Panc1 (cell line): ENCODE results near the gene KCNK15. TPM values are rescaled to one million over a fixed set of nuclear protein-coding genes. Genes with fewer than 3 reads are reported as not detected.

ENCODE experiments used
- ATAC-seq: fragments of 200-7000 bp; cut with Tn5 transposase; 2 replicates; pipeline ENCODE4 v1.9.1; 2020; ENCODE audit warnings: mild to moderate bottlenecking, moderate library complexity
- BruUV-seq: library from RNA; stranded (reverse); fragments of 400-500 nt; replicated peaks from 2 replicates; lab custom pipeline; 2021; lab: Mats Ljungman, UMichigan
- CTCF ChIA-PET: fragments of 300-600 bp; sonication (Branson Sonifier 250); formaldehyde crosslinking; loops from one replicate; lab custom pipeline; 2022; ENCODE audit warnings: antibody characterized with exemption; lab: Charles Lee
- POLR2A ChIA-PET: fragments of 300-600 bp; sonication (Branson Sonifier 250); formaldehyde crosslinking; loops from one replicate; lab custom pipeline; 2022; ENCODE audit warnings: antibody characterized with exemption; lab: Charles Lee
- DNase-seq: peaks from one replicate; pipeline ENCODE4 v3.0.0-alpha.2; 2010; ENCODE audit warnings: low read depth, low spot score
- H3K27ac ChIP-seq: 2 replicates; pipeline ENCODE4 v1.5.1; 2011; ENCODE audit warnings: mild to moderate bottlenecking, low read length, inconsistent platforms
- H3K27me3 ChIP-seq: fragments of 200-500 bp; sonication (Bioruptor generic); 2 replicates; pipeline ENCODE4 v1.6.0; 2014; ENCODE audit warnings: low read length, inconsistent platforms; ENCODE audit not compliant: control insufficient read depth, insufficient read depth
- H3K36me3 ChIP-seq: fragments of 200-500 bp; sonication (Bioruptor generic); 2 replicates; pipeline ENCODE4 v1.5.1; 2014; ENCODE audit warnings: inconsistent platforms, mild to moderate bottlenecking, low read length, moderate library complexity; ENCODE audit not compliant: control insufficient read depth, insufficient read depth
- H3K4me1 ChIP-seq: 2 replicates; pipeline ENCODE4 v1.5.1; 2011; ENCODE audit warnings: inconsistent platforms, mild to moderate bottlenecking, low read length, moderate library complexity; ENCODE audit not compliant: control insufficient read depth, insufficient read depth
- H3K4me3 ChIP-seq, 2 experiments: 2 replicates each; pipeline ENCODE4 v1.5.1; 2011 to 2012; ENCODE audit warnings: low read depth in 2 of 2, low read length in 2 of 2, mild to moderate bottlenecking in 2 of 2, inconsistent platforms in 1 of 2, moderate library complexity in 1 of 2
- H3K9me3 ChIP-seq: fragments of 200-500 bp; sonication (Bioruptor generic); 2 replicates; pipeline ENCODE4 v1.5.1; 2014; ENCODE audit warnings: low read depth, mild to moderate bottlenecking, inconsistent platforms, low read length, moderate library complexity; ENCODE audit not compliant: control insufficient read depth, insufficient read depth
- POLR2AphosphoS5 ChIP-seq: IDR thresholded peaks from 2 replicates; pipeline ENCODE4 v1.6.1; 2012; ENCODE audit warnings: mild to moderate bottlenecking, low read depth, low read length, moderate library complexity
- REST ChIP-seq, 2 experiments: IDR thresholded peaks; 2 replicates each; pipeline ENCODE4 v1.6.1; 2011 to 2012; ENCODE audit warnings: low read depth in 2 of 2, control low read depth in 1 of 2, low read length in 1 of 2, mild to moderate bottlenecking in 1 of 2, moderate library complexity in 1 of 2; ENCODE audit not compliant: insufficient read depth in 1 of 2
- SIN3A ChIP-seq: IDR thresholded peaks from 2 replicates; pipeline ENCODE4 v1.6.1; 2012; ENCODE audit warnings: low read depth, mild to moderate bottlenecking, low read length, moderate library complexity, borderline replicate concordance; ENCODE audit not compliant: insufficient read depth
- TCF7L2 ChIP-seq: IDR thresholded peaks from 2 replicates; pipeline ENCODE4 v1.6.1; 2011; ENCODE audit warnings: mild to moderate bottlenecking, low read depth, low read length, inconsistent platforms
- in situ Hi-C: cut with HindIII; loops from 2 replicates; pipeline ENCODE4 v1.10.0; 2016; ENCODE audit warnings: low sequenced_read_pairs, low pct_unique_long_range_greater_than_20kb
- intact Hi-C: fragments of 100-400 bp; cut with micrococcal nuclease; formaldehyde crosslinking; loops from one replicate; pipeline ENCODE4 v1.10.0; 2022; ENCODE audit not compliant: unreplicated experiment
- total RNA-seq: library from RNA; stranded (reverse); gene quantifications from one replicate; pipeline ENCODE4 v1.2.1, GENCODE V29; 2021; ENCODE audit not compliant: unreplicated experiment
- TF ChIP-seq, protein P1 (sequence below): fragments of 450-650 bp; IDR thresholded peaks from 2 replicates; pipeline ENCODE4 v1.5.1; 2017; ENCODE audit warnings: mild to moderate bottlenecking

The KCNK15 gene
- total RNA-seq, 1 experiment from 2014 or later = 7.4 TPM

GRCh38 chr20:44720621-44720996 is 25.1 kb upstream of the KCNK15 start:
- Histone ChIP-seq H3K9me3 (no peaks in the 10 kb centered on the region), H3K27me3 (no peaks in the 10 kb centered on the region), H3K36me3 (no peaks in the 10 kb centered on the region), H3K4me1 (peaks cover 66% of the 10 kb centered on the region), H3K4me3 (no peak overlapping the region), H3K27ac (peak overlapping the region; percentile 62)
- POLR2A ChIA-PET = interaction anchor here (0.6 to 0.9 kb wide), 2 partner anchors 9 to 17 kb away, joined by 8 to 9 read pairs; no protein-coding TSS in a partner anchor
- no TSS peak for BruUV-seq
- peak; percentile 84 for DNase-seq
- peak; percentile 89 for ATAC-seq
- in situ Hi-C loops = no loop called here
- intact Hi-C loops = no loop called here
- CTCF ChIA-PET = interaction anchor here (1.2 kb wide), 1 partner anchor 12 kb away, joined by 5 read pairs; no protein-coding TSS in a partner anchor
- no peak for TF ChIP-seq SIN3A
- TF ChIP-seq, protein P1, sequence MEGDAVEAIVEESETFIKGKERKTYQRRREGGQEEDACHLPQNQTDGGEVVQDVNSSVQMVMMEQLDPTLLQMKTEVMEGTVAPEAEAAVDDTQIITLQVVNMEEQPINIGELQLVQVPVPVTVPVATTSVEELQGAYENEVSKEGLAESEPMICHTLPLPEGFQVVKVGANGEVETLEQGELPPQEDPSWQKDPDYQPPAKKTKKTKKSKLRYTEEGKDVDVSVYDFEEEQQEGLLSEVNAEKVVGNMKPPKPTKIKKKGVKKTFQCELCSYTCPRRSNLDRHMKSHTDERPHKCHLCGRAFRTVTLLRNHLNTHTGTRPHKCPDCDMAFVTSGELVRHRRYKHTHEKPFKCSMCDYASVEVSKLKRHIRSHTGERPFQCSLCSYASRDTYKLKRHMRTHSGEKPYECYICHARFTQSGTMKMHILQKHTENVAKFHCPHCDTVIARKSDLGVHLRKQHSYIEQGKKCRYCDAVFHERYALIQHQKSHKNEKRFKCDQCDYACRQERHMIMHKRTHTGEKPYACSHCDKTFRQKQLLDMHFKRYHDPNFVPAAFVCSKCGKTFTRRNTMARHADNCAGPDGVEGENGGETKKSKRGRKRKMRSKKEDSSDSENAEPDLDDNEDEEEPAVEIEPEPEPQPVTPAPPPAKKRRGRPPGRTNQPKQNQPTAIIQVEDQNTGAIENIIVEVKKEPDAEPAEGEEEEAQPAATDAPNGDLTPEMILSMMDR = no peak
- TF ChIP-seq REST (IDR thresholded peaks at IDR 0.05; ENCODE audit: insufficient read depth in 1 of 2, low read depth in 2 of 2, low read length in 1 of 2) = no peak
- no peak for TF ChIP-seq TCF7L2
- no peak for TF ChIP-seq POLR2AphosphoS5

DNA sequence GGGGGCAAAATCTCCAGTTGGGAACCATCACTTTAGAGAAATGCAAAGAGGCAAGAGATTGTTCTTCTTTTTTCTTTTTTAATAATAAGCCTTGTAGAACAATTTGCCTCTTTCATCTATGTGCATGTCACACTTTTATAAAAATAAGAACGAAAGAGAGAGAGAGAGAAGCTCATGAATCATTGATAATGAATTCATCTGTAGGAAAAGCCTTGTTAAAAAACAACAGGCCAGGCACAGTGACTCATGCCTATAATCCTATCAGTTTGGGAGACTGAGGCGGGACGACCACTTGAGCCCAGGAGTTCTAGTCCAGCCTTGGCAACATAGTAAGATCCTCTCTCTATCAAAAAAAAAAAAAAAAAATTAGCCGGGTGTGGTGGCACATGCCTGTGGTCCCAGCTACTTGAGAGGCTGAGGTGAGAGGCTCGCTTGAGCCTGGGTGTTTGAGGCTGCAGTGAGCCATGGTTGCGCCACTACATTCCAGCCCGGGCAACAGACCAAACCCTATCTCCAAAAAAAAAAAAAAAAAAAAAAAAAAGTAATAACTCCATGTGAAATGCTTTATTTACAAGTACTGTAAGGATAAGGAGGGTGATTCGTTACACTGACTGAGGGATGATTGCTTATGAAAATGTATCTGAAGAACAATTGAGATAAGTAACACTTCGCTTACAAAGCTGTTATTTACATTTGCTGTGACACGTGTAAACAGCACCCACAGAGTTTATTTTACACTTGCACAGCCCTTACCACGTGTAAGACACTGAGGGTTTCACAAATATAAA is 24.5 kb upstream of the KCNK15 start:
- Histone ChIP-seq H3K4me1 (peaks cover 61% of the 10 kb centered on the region), H3K27ac (peak overlapping the region; percentile 62), H3K27me3 (no peaks in the 10 kb centered on the region), H3K36me3 (no peaks in the 10 kb centered on the region), H3K4me3 (no peak overlapping the region), H3K9me3 (no peaks in the 10 kb centered on the region)
- no TSS peak for BruUV-seq
- CTCF ChIA-PET = interaction anchor here (0.7 to 1.2 kb wide), 2 partner anchors 11 to 24 kb away, joined by 5 read pairs; no protein-coding TSS in a partner anchor
- POLR2A ChIA-PET = interaction anchor here (0.6 to 0.9 kb wide), 3 partner anchors 9 to 224 kb away, joined by 6 to 9 read pairs (median 8); no protein-coding TSS in a partner anchor
- intact Hi-C loops = no loop called here
- peak; percentile 26; the same call in 1 of the 2 replicates for ATAC-seq
- TF ChIP-seq SIN3A (no peak), REST (IDR thresholded peaks at IDR 0.05; ENCODE audit: insufficient read depth in 1 of 2, low read depth in 2 of 2, low read length in 1 of 2) (no peak), TCF7L2 (no peak), POLR2AphosphoS5 (no peak)
- TF ChIP-seq, protein P1 = no peak
- DNase-seq = peak; percentile 69
- in situ Hi-C loops = no loop called here
